Ishikawa (cell line): ENCODE data around the gene USP46.

ENCODE experiments used
- CEBPB ChIP-seq: IDR thresholded peaks from 2 replicates; pipeline ENCODE4 v1.6.1; 2012
- CREB1 ChIP-seq: IDR thresholded peaks from 2 replicates; pipeline ENCODE4 v1.6.1; 2012; ENCODE audit warnings: low read depth
- EGR1 ChIP-seq: IDR thresholded peaks from 2 replicates; pipeline ENCODE4 v1.6.1; 2012
- EP300 ChIP-seq: IDR thresholded peaks from 2 replicates; pipeline ENCODE4 v1.6.1; 2012; ENCODE audit warnings: borderline replicate concordance
- FOXM1 ChIP-seq: IDR thresholded peaks from 2 replicates; pipeline ENCODE4 v1.6.1; 2012; ENCODE audit warnings: low read depth, borderline replicate concordance
- MAX ChIP-seq: IDR thresholded peaks from 2 replicates; pipeline ENCODE4 v1.6.1; 2012
- NFIC ChIP-seq: IDR thresholded peaks from 2 replicates; pipeline ENCODE4 v1.6.1; 2012
- RAD21 ChIP-seq: IDR thresholded peaks from 2 replicates; pipeline ENCODE4 v1.6.1; 2012; ENCODE audit warnings: low read depth
- REST ChIP-seq: IDR thresholded peaks from 2 replicates; pipeline ENCODE4 v1.6.1; 2012; ENCODE audit warnings: low read depth, mild to moderate bottlenecking
- TAF1 ChIP-seq: IDR thresholded peaks from 2 replicates; pipeline ENCODE4 v1.6.1; 2012; ENCODE audit warnings: low read depth, mild to moderate bottlenecking
- TCF12 ChIP-seq: IDR thresholded peaks from 2 replicates; pipeline ENCODE4 v1.6.1; 2012; ENCODE audit warnings: low read depth
- TEAD4 ChIP-seq: IDR thresholded peaks from 2 replicates; pipeline ENCODE4 v1.6.1; 2012
- USF1 ChIP-seq: IDR thresholded peaks from 2 replicates; pipeline ENCODE4 v1.6.1; 2012
- YY1 ChIP-seq: IDR thresholded peaks from 2 replicates; pipeline ENCODE4 v1.6.1; 2012; ENCODE audit warnings: low read depth
- ZBTB7A ChIP-seq: IDR thresholded peaks from 2 replicates; pipeline ENCODE4 v1.6.1; 2012; ENCODE audit warnings: low read depth

USP46 gene

GRCh38 chr4:52694936-52695335 is 35.8 kb upstream of the USP46 start:
- TF ChIP-seq CEBPB (no peak), YY1 (no peak), CREB1 (no peak), TEAD4 (no peak), EP300 (no peak), RAD21 (no peak), REST (no peak), ZBTB7A (no peak), EGR1 (no peak), USF1 (no peak), TAF1 (no peak), MAX (no peak), FOXM1 (no peak), TCF12 (no peak), NFIC (no peak)

GRCh38 chr4:52693492-52693891 is 34.4 kb upstream of the USP46 start:
- TF ChIP-seq RAD21 (no peak), REST (no peak), EP300 (no peak), TCF12 (no peak), CEBPB (no peak), MAX (no peak), TEAD4 (no peak), ZBTB7A (no peak), FOXM1 (no peak), USF1 (no peak), NFIC (no peak), YY1 (no peak), TAF1 (no peak), CREB1 (no peak), EGR1 (no peak)

- TF ChIP-seq CEBPB = no peak
- no peak for TF ChIP-seq ZBTB7A
- no peak for TF ChIP-seq USF1
- no peak for TF ChIP-seq YY1
- no peak for TF ChIP-seq FOXM1
- TF ChIP-seq CREB1 = no peak
- TF ChIP-seq TAF1 = no peak
- TF ChIP-seq TCF12 = no peak
- no peak for TF ChIP-seq RAD21
- TF ChIP-seq REST = no peak
- TF ChIP-seq EP300 = no peak
- TF ChIP-seq NFIC = no peak
- TF ChIP-seq MAX = no peak
- TF ChIP-seq TEAD4 = no peak
- TF ChIP-seq EGR1 = no peak
Measured at GRCh38 chr4:52689096-52689495, 30.0 kb upstream of the USP46 start.
